Naive B cell (primary cell): ENCODE results near the gene EEIG1. TPM values are rescaled to one million over a fixed set of nuclear protein-coding genes. Genes with fewer than 3 reads are reported as not detected.
A peak's percentile ranks its signal among the peaks of the same experiment; 100 is the strongest.

ENCODE experiments used
- ATAC-seq, 2 donors: fragments of 150-1000 bp; cut with Tn5 transposase; 2 replicates each; pipeline ENCODE4 v1.10.0; 2021; ENCODE audit warnings: low read depth in 2 of 2, mild to moderate bottlenecking in 2 of 2, moderate library complexity in 2 of 2
- DNase-seq: peaks from one replicate; pipeline ENCODE4 v3.0.0; 2022
- H3K27ac Mint-ChIP-seq, 6 donors: one replicate each; pipeline ENCODE4 v1.8.0; 2020 to 2022; ENCODE audit warnings: mild to moderate bottlenecking in 6 of 6, mixed read lengths in 6 of 6, moderate library complexity in 5 of 6, inconsistent platforms in 2 of 6
- H3K27me3 Mint-ChIP-seq, 3 donors: one replicate each; pipeline ENCODE4 v1.8.0; 2021 to 2022; ENCODE audit warnings: mixed read lengths in 3 of 3, mild to moderate bottlenecking in 1 of 3
- H3K36me3 Mint-ChIP-seq, 2 donors: one replicate each; pipeline ENCODE4 v1.8.0; 2020 to 2022; ENCODE audit warnings: mixed read lengths in 2 of 2, inconsistent platforms in 1 of 2, mild to moderate bottlenecking in 1 of 2
- H3K4me1 Mint-ChIP-seq, 3 donors: one replicate each; pipeline ENCODE4 v1.8.0; 2020 to 2022; ENCODE audit warnings: mixed read lengths in 3 of 3, inconsistent platforms in 1 of 3, mild to moderate bottlenecking in 1 of 3, moderate library complexity in 1 of 3
- H3K4me3 Mint-ChIP-seq, 8 donors: one replicate each; pipeline ENCODE4 v1.8.0; 2020 to 2022; ENCODE audit warnings: mild to moderate bottlenecking in 8 of 8, mixed read lengths in 8 of 8, moderate library complexity in 8 of 8, inconsistent platforms in 2 of 8
- H3K9me3 Mint-ChIP-seq, 7 donors: one replicate each; pipeline ENCODE4 v1.8.0; 2020 to 2022; ENCODE audit warnings: mixed read lengths in 7 of 7, mild to moderate bottlenecking in 5 of 7, inconsistent platforms in 2 of 7, moderate library complexity in 1 of 7
- polyA plus RNA-seq, 6 donors: library from polyadenylated mRNA; unstranded; fragments of 300-500 nt; fragmentation: Illumina TruSeq; gene quantifications; one replicate each; pipeline ENCODE4 v1.2.3, GENCODE V29; 2021; ENCODE audit warnings: low read depth in 6 of 6

EEIG1 gene
- polyA plus RNA-seq, 6 donors from 2014 or later: 12.3 to 36.9 (median 21.6) TPM

DNA sequence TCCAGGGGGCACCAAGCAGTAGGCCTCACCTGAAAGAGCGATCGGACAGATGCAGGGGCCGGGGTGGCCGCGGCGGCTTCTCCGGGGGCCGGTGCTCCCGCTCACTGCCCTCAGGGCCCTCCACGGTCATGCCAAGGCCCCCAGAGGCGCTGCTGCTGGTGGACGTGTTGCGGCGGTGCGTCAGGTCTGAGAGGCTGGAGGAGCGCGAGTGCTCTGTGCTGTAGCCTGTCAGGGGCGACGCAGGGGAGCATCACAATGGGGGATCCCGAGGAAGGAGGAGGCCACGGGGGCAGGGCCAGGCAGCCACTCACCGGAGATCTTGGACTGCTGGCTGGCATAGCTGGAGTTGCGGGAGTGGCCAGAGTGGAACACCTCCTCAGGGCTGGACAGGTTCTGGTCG, 35.5 kb downstream of the EEIG1 start:
- ATAC-seq: no peak
- Mint-ChIP-seq H3K4me3 (no peak overlapping the region), H3K27me3 (no peaks in the 10 kb centered on the region), H3K4me1 (peaks cover 23 to 32% (median 27%) of the 10 kb centered on the region in 3 donors), H3K9me3 (no peaks in the 10 kb centered on the region), H3K36me3 (no peaks in the 10 kb centered on the region), H3K27ac (peak overlapping the region in 3 of 6 donors; percentile 37 to 58 (median 56))
- no peak for DNase-seq

DNA sequence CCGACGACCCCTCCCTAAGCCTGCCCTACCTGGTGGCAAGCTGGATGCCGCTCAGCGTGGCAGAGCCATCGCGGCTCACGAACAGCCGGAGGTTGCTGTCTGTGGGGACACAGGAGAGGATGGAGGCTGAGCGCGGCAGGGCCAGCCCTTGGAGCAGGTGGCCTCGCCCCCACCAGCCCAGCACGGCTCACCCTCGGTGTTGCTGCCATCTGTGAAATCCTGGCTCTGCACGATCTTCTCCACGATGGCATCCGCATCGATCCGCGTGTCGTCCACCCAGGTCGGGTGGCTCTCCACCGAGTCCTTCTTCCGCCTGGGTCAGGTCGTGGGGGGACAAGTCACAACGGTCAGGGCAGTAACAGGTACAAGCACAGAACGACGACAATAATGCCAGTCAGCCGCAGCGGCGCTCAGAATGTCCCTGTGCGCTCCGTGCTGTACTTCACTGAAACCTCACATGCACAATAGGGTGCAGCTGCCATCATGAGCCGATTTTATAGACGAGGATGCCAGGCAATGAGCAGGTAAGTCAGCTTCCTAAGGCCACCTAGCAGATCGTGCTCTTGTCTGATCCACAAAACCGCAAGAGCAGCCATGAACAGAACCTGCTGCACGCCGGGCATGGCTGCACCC, 36.1 kb downstream of the EEIG1 start:
- no peaks in the 10 kb centered on the region for H3K9me3 Mint-ChIP-seq
- peak overlapping the region in 3 of 6 donors; percentile 44 to 59 (median 56) for H3K27ac Mint-ChIP-seq
- H3K4me1 Mint-ChIP-seq: peaks cover 20 to 29% (median 25%) of the 10 kb centered on the region in 3 donors
- ATAC-seq (no peak), DNase-seq (no peak)
- H3K27me3 Mint-ChIP-seq: no peaks in the 10 kb centered on the region
- H3K4me3 Mint-ChIP-seq: no peak overlapping the region
- H3K36me3 Mint-ChIP-seq: no peaks in the 10 kb centered on the region

- H3K4me3 Mint-ChIP-seq: peak overlapping the region in 3 of 8 donors; percentile 17 to 82 (median 22)
- no peaks in the 10 kb centered on the region for H3K27me3 Mint-ChIP-seq
- no peaks in the 10 kb centered on the region for H3K36me3 Mint-ChIP-seq
- DNase-seq: peak; percentile 73
- peak; percentile 76 to 83 for ATAC-seq
- H3K9me3 Mint-ChIP-seq: no peaks in the 10 kb centered on the region
- H3K4me1 Mint-ChIP-seq: peaks cover 19 to 33% (median 23%) of the 10 kb centered on the region in 3 donors
- H3K27ac Mint-ChIP-seq: peak overlapping the region; percentile 34 to 95 (median 90)
Measured at GRCh38 chr9:127943731-127944144, 37.1 kb downstream of the EEIG1 start.

GRCh38 chr9:127943011-127943662, 37.7 kb downstream of the EEIG1 start:
- H3K36me3 Mint-ChIP-seq: no peaks in the 10 kb centered on the region
- ATAC-seq: peak in 1 of 2 donors; percentile 1
- peaks cover 17 to 33% (median 17%) of the 10 kb centered on the region in 3 donors for H3K4me1 Mint-ChIP-seq
- no peaks in the 10 kb centered on the region for H3K9me3 Mint-ChIP-seq
- no peak for DNase-seq
- H3K4me3 Mint-ChIP-seq: peak overlapping the region in 4 of 8 donors; percentile 17 to 64 (median 34)
- H3K27me3 Mint-ChIP-seq: no peaks in the 10 kb centered on the region
- peak overlapping the region; percentile 6 to 92 (median 89) for H3K27ac Mint-ChIP-seq

DNA sequence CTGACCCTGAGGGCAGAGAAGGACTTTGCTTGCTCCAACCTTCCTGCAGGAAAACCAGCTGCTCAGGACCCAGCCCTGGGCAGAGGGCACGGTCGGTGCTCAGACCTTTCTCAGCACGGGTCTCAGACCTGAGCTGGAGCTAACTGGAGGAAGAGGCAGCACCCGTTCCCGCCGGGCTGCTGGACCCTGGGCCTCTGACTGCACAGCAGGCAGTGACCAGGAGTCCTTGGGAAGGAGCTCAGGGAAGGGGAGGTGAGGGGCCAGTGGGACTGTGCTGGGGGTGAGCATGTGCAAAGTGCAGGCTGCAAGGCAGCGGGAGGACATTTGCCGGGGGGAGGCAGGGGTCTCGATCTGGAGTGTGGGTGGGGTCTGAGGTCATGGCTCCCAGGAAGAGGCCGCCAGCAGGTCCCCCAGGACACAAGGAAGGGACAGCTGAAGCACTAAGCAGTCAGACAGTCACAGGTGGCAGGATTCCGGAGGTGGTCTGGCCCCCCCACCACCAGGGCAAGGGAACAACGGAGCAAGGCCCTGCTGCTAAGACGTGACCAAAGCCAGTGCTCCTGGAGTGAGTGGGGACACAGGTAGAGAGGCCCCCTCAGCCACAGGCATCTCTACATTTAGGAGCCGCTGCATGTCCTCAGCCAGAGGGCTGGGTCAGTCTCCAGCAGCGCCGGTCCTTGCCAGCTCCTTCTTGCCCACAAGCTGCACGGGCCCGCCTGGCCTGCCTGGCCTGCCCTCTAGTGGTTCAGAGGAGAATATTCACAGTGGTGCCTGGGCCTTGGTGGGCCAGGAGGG, 38.4 kb downstream of the EEIG1 start:
- H3K27me3 Mint-ChIP-seq: no peaks in the 10 kb centered on the region
- H3K27ac Mint-ChIP-seq: peak overlapping the region; percentile 6 to 92 (median 88)
- DNase-seq (peak; percentile 62), ATAC-seq (peak; percentile 49 to 59)
- H3K36me3 Mint-ChIP-seq: no peaks in the 10 kb centered on the region
- H3K4me3 Mint-ChIP-seq: peak overlapping the region in 2 of 8 donors; percentile 32 to 52
- H3K9me3 Mint-ChIP-seq: no peaks in the 10 kb centered on the region
- H3K4me1 Mint-ChIP-seq: peaks cover 22 to 39% (median 22%) of the 10 kb centered on the region in 3 donors

- Mint-ChIP-seq H3K36me3 (no peaks in the 10 kb centered on the region), H3K27ac (peak overlapping the region in 2 of 6 donors; percentile 74 to 82), H3K4me3 (peak overlapping the region in 1 of 8 donors; percentile 52), H3K4me1 (peaks cover 27 to 44% (median 28%) of the 10 kb centered on the region in 3 donors), H3K27me3 (no peaks in the 10 kb centered on the region), H3K9me3 (no peaks in the 10 kb centered on the region)
- DNase-seq (no peak), ATAC-seq (no peak)
Measured at GRCh38 chr9:127941961-127942215, 38.9 kb downstream of the EEIG1 start.

GRCh38 chr9:127941062-127941960, 39.5 kb downstream of the EEIG1 start:
- H3K36me3 Mint-ChIP-seq: no peaks in the 10 kb centered on the region
- H3K27me3 Mint-ChIP-seq: no peaks in the 10 kb centered on the region
- H3K9me3 Mint-ChIP-seq: no peaks in the 10 kb centered on the region
- peak overlapping the region in 1 of 6 donors; percentile 82 for H3K27ac Mint-ChIP-seq
- DNase-seq (no peak), ATAC-seq (no peak)
- peaks cover 32 to 50% (median 32%) of the 10 kb centered on the region in 3 donors for H3K4me1 Mint-ChIP-seq
- H3K4me3 Mint-ChIP-seq: peak overlapping the region in 3 of 8 donors; percentile 68 to 79 (median 69)

DNA sequence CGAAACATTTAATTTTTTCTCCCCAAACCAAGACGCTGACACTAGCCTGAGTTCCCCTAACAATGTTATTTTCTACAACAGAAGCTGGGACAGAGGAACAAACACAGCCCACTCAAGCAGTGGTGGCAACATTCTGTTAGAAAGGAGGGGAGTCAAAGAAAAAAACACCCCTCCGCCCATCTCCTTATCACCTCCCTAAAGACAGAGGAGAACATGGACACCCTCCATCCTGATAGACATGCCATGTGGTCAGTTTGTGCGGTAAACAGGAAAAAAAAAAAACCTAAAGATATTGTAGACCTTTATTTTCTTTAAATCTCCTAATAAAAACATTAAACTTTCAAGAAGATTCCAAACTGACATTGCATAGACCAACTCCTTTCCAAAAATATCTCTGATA, 40.2 kb downstream of the EEIG1 start:
- H3K4me1 Mint-ChIP-seq: peaks cover 40 to 57% (median 40%) of the 10 kb centered on the region in 3 donors
- H3K36me3 Mint-ChIP-seq: no peaks in the 10 kb centered on the region

GRCh38 chr9:127938298-127938690, 42.5 kb downstream of the EEIG1 start:
- H3K27me3 Mint-ChIP-seq: no peaks in the 10 kb centered on the region
- ATAC-seq: no peak
- H3K4me3 Mint-ChIP-seq: peak overlapping the region; percentile 37 to 95 (median 72)
- peak overlapping the region in 4 of 6 donors; percentile 37 to 91 (median 80) for H3K27ac Mint-ChIP-seq
- H3K4me1 Mint-ChIP-seq: peaks cover 41 to 51% (median 44%) of the 10 kb centered on the region in 3 donors
- H3K9me3 Mint-ChIP-seq: no peaks in the 10 kb centered on the region
- DNase-seq: no peak
- peaks cover 0 to 6% of the 10 kb centered on the region in 2 donors for H3K36me3 Mint-ChIP-seq

More for the DNA sequence above, 40.2 kb downstream of the EEIG1 start:
- H3K27ac Mint-ChIP-seq: no peak overlapping the region
- no peaks in the 10 kb centered on the region for H3K27me3 Mint-ChIP-seq
- no peak for ATAC-seq
- no peaks in the 10 kb centered on the region for H3K9me3 Mint-ChIP-seq
- no peak for DNase-seq
- H3K4me3 Mint-ChIP-seq: peak overlapping the region in 4 of 8 donors; percentile 34 to 79 (median 68)

- Mint-ChIP-seq H3K36me3 (peaks cover 0 to 6% of the 10 kb centered on the region in 2 donors), H3K27ac (peak within 1 kb of the TSS; percentile 87 to 99 (median 98)), H3K4me3 (peak within 1 kb of the TSS; percentile 85 to 99 (median 96)), H3K9me3 (no peaks in the 10 kb centered on the region), H3K4me1 (peaks cover 38 to 48% (median 42%) of the 10 kb centered on the region in 3 donors), H3K27me3 (no peaks in the 10 kb centered on the region)
- peak; percentile 98 for ATAC-seq
- peak; percentile 83 for DNase-seq
Measured at GRCh38 chr9:127937388-127938297, 43.1 kb downstream of the EEIG1 start, which contains the start of gene DPM2. TSS of gene DPM2 (minus strand) at chr9:127937854. CDS start at chr9:127937820, 34 bp downstream.

DNA sequence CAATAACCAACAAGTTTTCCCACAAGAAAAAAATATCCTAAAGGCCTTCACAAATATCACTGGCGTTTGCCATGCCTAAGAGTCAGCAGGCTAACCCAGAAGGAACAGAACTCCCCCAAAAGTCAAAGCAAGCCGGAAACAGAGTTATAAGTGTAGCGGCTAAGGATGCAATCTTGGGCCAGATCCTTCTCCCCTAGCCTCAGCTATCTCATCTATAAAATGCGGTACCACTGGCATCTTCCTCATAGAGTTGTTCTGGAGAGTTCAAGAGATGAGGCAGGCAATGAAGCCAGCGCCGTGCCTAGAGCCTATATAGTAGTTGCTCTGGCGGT, 43.8 kb downstream of the EEIG1 start:
- ATAC-seq (peak in 1 of 2 donors; percentile 19), DNase-seq (no peak)
- Mint-ChIP-seq H3K4me1 (peaks cover 36 to 44% (median 39%) of the 10 kb centered on the region in 3 donors), H3K36me3 (peaks cover 0 to 6% of the 10 kb centered on the region in 2 donors), H3K27me3 (no peaks in the 10 kb centered on the region), H3K4me3 (peak overlapping the region; percentile 85 to 99 (median 96)), H3K27ac (peak overlapping the region; percentile 87 to 99 (median 98)), H3K9me3 (no peaks in the 10 kb centered on the region)
